ENCODE data around the gene RBM12. TPM values are rescaled to one million over a fixed set of nuclear protein-coding genes. Genes with fewer than 3 reads are reported as not detected.
"Not testable (repeated sequence)": the region's sequence is repeated elsewhere in the genome, so short reads cannot be mapped to it uniquely, and the experiment has no call there.

Gene RBM12
- total RNA-seq, 2 experiments from 2014 or later = 110 to 114 TPM

- ChIA-PET CTCF (no interaction called here), POLR2A (no interaction called here)
- DNase-seq = no peak
- no peaks in the 10 kb centered on the region for H3K27me3 Mint-ChIP-seq
- no peaks in the 10 kb centered on the region for H3K9me3 Mint-ChIP-seq
- intact Hi-C loops (cut with micrococcal nuclease) = no loop called here
- no peak overlapping the region for H3K27ac Mint-ChIP-seq
- no peak overlapping the region for H3K4me3 Mint-ChIP-seq
- H3K4me1 Mint-ChIP-seq (ENCODE audit: low read depth) = peaks cover 32% of the 10 kb centered on the region
- H3K36me3 Mint-ChIP-seq = peaks cover 24% of the 10 kb centered on the region
Measured at GRCh38 chr20:35695978-35696377, 31.3 kb upstream of the RBM12 start.

- Mint-ChIP-seq H3K4me3 (no peak overlapping the region), H3K27me3 (no peaks in the 10 kb centered on the region), H3K4me1 (ENCODE audit: low read depth) (peaks cover 25% of the 10 kb centered on the region), H3K27ac (no peak overlapping the region), H3K36me3 (peaks cover 30% of the 10 kb centered on the region), H3K9me3 (no peaks in the 10 kb centered on the region)
- intact Hi-C loops (cut with micrococcal nuclease) = no loop called here
- ChIA-PET POLR2A (no interaction called here), CTCF (no interaction called here)
- no peak for DNase-seq
Measured at GRCh38 chr20:35695245-35695749, 30.6 kb upstream of the RBM12 start.

- ChIA-PET POLR2A (interaction anchor here (1.6 kb wide), 1 partner anchor 10 kb away, joined by 7 read pairs; no protein-coding TSS in a partner anchor), CTCF (interaction anchor here (1.2 kb wide), 1 partner anchor 303 kb away, joined by 4 read pairs; no protein-coding TSS in a partner anchor)
- peaks cover 29% of the 10 kb centered on the region for H3K36me3 Mint-ChIP-seq
- no peak for DNase-seq
- H3K4me3 Mint-ChIP-seq = no peak overlapping the region
- H3K27ac Mint-ChIP-seq = no peak overlapping the region
- intact Hi-C loops (cut with micrococcal nuclease) = no loop called here
- no peaks in the 10 kb centered on the region for H3K4me1 Mint-ChIP-seq (ENCODE audit: low read depth)
- H3K9me3 Mint-ChIP-seq = no peaks in the 10 kb centered on the region
- no peaks in the 10 kb centered on the region for H3K27me3 Mint-ChIP-seq
Measured at GRCh38 chr20:35690265-35690664, 25.6 kb upstream of the RBM12 start.

- H3K36me3 Mint-ChIP-seq = peaks cover 22% of the 10 kb centered on the region
- H3K27ac Mint-ChIP-seq; H3K4me1 Mint-ChIP-seq (ENCODE audit: low read depth); H3K27me3 Mint-ChIP-seq; H3K9me3 Mint-ChIP-seq; intact Hi-C loops (cut with micrococcal nuclease); H3K4me3 Mint-ChIP-seq; POLR2A ChIA-PET: not testable (repeated sequence)
- DNase-seq = peak; percentile 18
- CTCF ChIA-PET = interaction anchor here (0.7 kb wide), 1 partner anchor 306 kb away, joined by 4 read pairs; no protein-coding TSS in a partner anchor
Measured at GRCh38 chr20:35686872-35687271, 22.2 kb upstream of the RBM12 start.

- POLR2A ChIA-PET; intact Hi-C loops (cut with micrococcal nuclease); H3K27ac Mint-ChIP-seq; H3K4me1 Mint-ChIP-seq (ENCODE audit: low read depth); DNase-seq; H3K4me3 Mint-ChIP-seq; H3K9me3 Mint-ChIP-seq; CTCF ChIA-PET; H3K27me3 Mint-ChIP-seq: not testable (repeated sequence)
- peaks cover 18% of the 10 kb centered on the region for H3K36me3 Mint-ChIP-seq
Measured at GRCh38 chr20:35685368-35685767, 20.7 kb upstream of the RBM12 start.

GRCh38 chr20:35681960-35682359 lies 17.3 kb upstream of the RBM12 start:
- ChIA-PET POLR2A (no interaction called here), CTCF (no interaction called here)
- Mint-ChIP-seq H3K4me1 (ENCODE audit: low read depth) (no peaks in the 10 kb centered on the region), H3K27me3 (no peaks in the 10 kb centered on the region), H3K4me3 (no peak overlapping the region), H3K9me3 (no peaks in the 10 kb centered on the region), H3K36me3 (peaks cover 5% of the 10 kb centered on the region), H3K27ac (no peak overlapping the region)
- intact Hi-C loops (cut with micrococcal nuclease) = no loop called here
- no peak for DNase-seq

GRCh38 chr20:35680452-35681183 lies 15.9 kb upstream of the RBM12 start:
- no peaks in the 10 kb centered on the region for H3K4me1 Mint-ChIP-seq (ENCODE audit: low read depth)
- CTCF ChIA-PET = no interaction called here
- POLR2A ChIA-PET = no interaction called here
- H3K4me3 Mint-ChIP-seq = no peak overlapping the region
- no peak overlapping the region for H3K27ac Mint-ChIP-seq
- no peaks in the 10 kb centered on the region for H3K27me3 Mint-ChIP-seq
- intact Hi-C loops (cut with micrococcal nuclease) = no loop called here
- DNase-seq = no peak
- no peaks in the 10 kb centered on the region for H3K9me3 Mint-ChIP-seq
- peaks cover 4% of the 10 kb centered on the region for H3K36me3 Mint-ChIP-seq

GRCh38 chr20:35674921-35675320 lies 10.2 kb upstream of the RBM12 start:
- Mint-ChIP-seq H3K27ac (no peak overlapping the region), H3K4me1 (ENCODE audit: low read depth) (no peaks in the 10 kb centered on the region), H3K27me3 (no peaks in the 10 kb centered on the region), H3K9me3 (no peaks in the 10 kb centered on the region), H3K4me3 (no peak overlapping the region), H3K36me3 (peaks cover 21% of the 10 kb centered on the region)
- POLR2A ChIA-PET = no interaction called here
- DNase-seq = no peak
- CTCF ChIA-PET = no interaction called here
- intact Hi-C loops (cut with micrococcal nuclease) = no loop called here

GRCh38 chr20:35673884-35674283 lies 9.2 kb upstream of the RBM12 start:
- ChIA-PET CTCF (no interaction called here), POLR2A (no interaction called here)
- Mint-ChIP-seq H3K9me3 (no peaks in the 10 kb centered on the region), H3K4me1 (ENCODE audit: low read depth) (no peaks in the 10 kb centered on the region), H3K36me3 (peaks cover 25% of the 10 kb centered on the region), H3K27ac (no peak overlapping the region), H3K27me3 (no peaks in the 10 kb centered on the region), H3K4me3 (no peak overlapping the region)
- DNase-seq = no peak
- intact Hi-C loops (cut with micrococcal nuclease) = no loop called here

GRCh38 chr20:35669681-35670080 lies 5.0 kb upstream of the RBM12 start:
- no peaks in the 10 kb centered on the region for H3K9me3 Mint-ChIP-seq
- no peak for DNase-seq
- no peak overlapping the region for H3K4me3 Mint-ChIP-seq
- ChIA-PET POLR2A (no interaction called here), CTCF (no interaction called here)
- no peaks in the 10 kb centered on the region for H3K27me3 Mint-ChIP-seq
- H3K27ac Mint-ChIP-seq = no peak overlapping the region
- H3K4me1 Mint-ChIP-seq (ENCODE audit: low read depth) = peaks cover 3% of the 10 kb centered on the region
- peaks cover 26% of the 10 kb centered on the region for H3K36me3 Mint-ChIP-seq
- intact Hi-C loops (cut with micrococcal nuclease) = no loop called here

- no peaks in the 10 kb centered on the region for H3K27me3 Mint-ChIP-seq
- peaks cover 3% of the 10 kb centered on the region for H3K4me1 Mint-ChIP-seq (ENCODE audit: low read depth)
- ChIA-PET CTCF (no interaction called here), POLR2A (no interaction called here)
- DNase-seq = no peak
- H3K4me3 Mint-ChIP-seq = no peak overlapping the region
- no peak overlapping the region for H3K27ac Mint-ChIP-seq
- intact Hi-C loops (cut with micrococcal nuclease) = no loop called here
- peaks cover 28% of the 10 kb centered on the region for H3K36me3 Mint-ChIP-seq
- no peaks in the 10 kb centered on the region for H3K9me3 Mint-ChIP-seq
Measured at GRCh38 chr20:35669221-35669620, 4.5 kb upstream of the RBM12 start.

- Mint-ChIP-seq H3K4me3 (no peak overlapping the region), H3K4me1 (ENCODE audit: low read depth) (peaks cover 27% of the 10 kb centered on the region), H3K9me3 (no peaks in the 10 kb centered on the region), H3K27me3 (no peaks in the 10 kb centered on the region), H3K36me3 (peaks cover 23% of the 10 kb centered on the region), H3K27ac (peak overlapping the region; percentile 44)
- DNase-seq = no peak
- CTCF ChIA-PET = interaction anchor here (0.8 to 0.9 kb wide), 2 partner anchors 65 to 219 kb away, joined by 3 read pairs; no protein-coding TSS in a partner anchor
- POLR2A ChIA-PET = interaction anchor here (0.6 to 1.3 kb wide), 2 partner anchors 54 to 77 kb away, joined by 3 to 6 read pairs; no protein-coding TSS in a partner anchor
- intact Hi-C loops (cut with micrococcal nuclease) = loop anchor here (2.0 kb wide), 2 partner anchors 33 to 289 kb away; partner anchors contain the start of genes NFS1, ROMO1 and SCAND1
Measured at GRCh38 chr20:35665949-35666288, 1.2 kb upstream of the RBM12 start.

All from activated CD4-positive, alpha-beta memory T cell treated with anti-CD3 and anti-CD28 coated beads for 36 hours (primary cell).